H1 (cell line): ENCODE results near the gene SMAD6.

ENCODE experiments used
- CHD1 ChIP-seq: IDR thresholded peaks from 2 replicates; pipeline ENCODE4 v1.6.1; 2012; ENCODE audit warnings: low read depth, low read length, improper control_type of control experiment
- CHD2 ChIP-seq: IDR thresholded peaks from 2 replicates; pipeline ENCODE4 v1.6.1; 2012; ENCODE audit warnings: low read length, improper control_type of control experiment
- CTCF ChIP-seq, 3 experiments: IDR thresholded peaks; 1 replicate in 2 of 3; 2 replicates in 1 of 3; pipeline versions ENCODE4 v1.5.1 to v1.6.1; 2011; ENCODE audit warnings: low read length in 3 of 3, mild to moderate bottlenecking in 3 of 3, inconsistent platforms in 2 of 3, low read depth in 1 of 3, moderate library complexity in 1 of 3; ENCODE audit not compliant: insufficient read depth in 1 of 3; ENCODE audit errors: control extremely low read depth in 1 of 3
- FOSL1 ChIP-seq: IDR thresholded peaks from 2 replicates; pipeline ENCODE4 v1.6.1; 2011; ENCODE audit warnings: mild to moderate bottlenecking, low read depth, low read length, moderate library complexity; ENCODE audit not compliant: insufficient read depth
- GABPA ChIP-seq: IDR thresholded peaks from 2 replicates; pipeline ENCODE4 v1.6.1; 2011; ENCODE audit warnings: mild to moderate bottlenecking, low read length, moderate library complexity, borderline replicate concordance; ENCODE audit not compliant: insufficient read depth
- KDM1A ChIP-seq: fragments of 200-600, 300-600 bp; sonication (generic); IDR thresholded peaks from 2 replicates; pipeline ENCODE4 v1.7.1; 2016; ENCODE audit warnings: mild to moderate bottlenecking, low read length, borderline replicate concordance
- POLR2A ChIP-seq, 2 experiments: IDR thresholded peaks; 1 replicate in 1 of 2; 2 replicates in 1 of 2; pipeline ENCODE4 v1.6.1; 2011; ENCODE audit warnings: low read depth in 2 of 2, low read length in 2 of 2, mild to moderate bottlenecking in 2 of 2; ENCODE audit errors: control extremely low read depth in 1 of 2
- POLR2AphosphoS5 ChIP-seq: IDR thresholded peaks from 2 replicates; pipeline ENCODE4 v1.6.1; 2011; ENCODE audit warnings: low read depth, low read length
- ZNF274 ChIP-seq: IDR thresholded peaks from 2 replicates; pipeline ENCODE4 v1.7.0; 2012; ENCODE audit warnings: low read length, borderline replicate concordance; ENCODE audit errors: extremely low read depth

DNA sequence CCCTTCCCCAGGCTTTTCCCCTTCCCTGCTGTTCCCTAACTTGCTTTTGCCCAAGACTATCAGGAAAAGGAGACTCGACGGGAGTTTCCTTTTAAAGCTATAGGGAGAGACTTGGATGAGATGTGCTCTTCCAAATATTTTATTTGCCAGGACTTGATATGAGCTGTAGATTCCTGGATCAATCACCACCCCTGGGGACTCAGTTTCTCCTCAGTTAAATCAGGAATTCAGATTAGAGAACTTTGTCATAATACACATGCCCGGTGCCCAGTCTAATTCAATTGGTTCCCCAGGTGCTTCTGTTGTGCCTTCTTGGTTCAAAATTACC is 46.6 kb downstream of the SMAD6 start:
- TF ChIP-seq CTCF (IDR thresholded peaks at IDR 0.05; ENCODE audit: control extremely low read depth in 1 of 3, insufficient read depth in 1 of 3, low read depth in 1 of 3, low read length in 3 of 3) (no peak), POLR2A (IDR thresholded peaks at IDR 0.05; ENCODE audit: control extremely low read depth in 1 of 2, low read depth in 2 of 2, low read length in 2 of 2) (no peak), FOSL1 (no peak), POLR2AphosphoS5 (no peak), CHD1 (no peak), ZNF274 (no peak), GABPA (no peak), CHD2 (no peak), KDM1A (no peak)
